Heart right ventricle (tissue), 16 donors: ENCODE data around the gene GNB1L. TPM values are rescaled to one million over a fixed set of nuclear protein-coding genes. Genes with fewer than 3 reads are reported as not detected.

Experiments
- ATAC-seq, 8 donors: fragments of 200-7000 bp; cut with Tn5 transposase; one replicate each; pipeline ENCODE4 v1.9.1; 2020; ENCODE audit warnings: mild to moderate bottlenecking in 8 of 8, moderate library complexity in 8 of 8, moderate number of reproducible peaks in 1 of 8
- DNase-seq, 2 donors: peaks; one replicate each; pipeline ENCODE4 v3.0.0-alpha.2; 2020
- H3K27ac ChIP-seq, 10 donors: fragments of 200-600 bp; sonication (generic) in 2 of 10; one replicate each; pipeline versions ENCODE4 v1.5.0 to v1.8.0; 2020 to 2022; ENCODE audit warnings: mild to moderate bottlenecking in 3 of 10
- H3K27me3 ChIP-seq, 7 donors: fragments of 200-600 bp; one replicate each; pipeline ENCODE4 v1.8.0; 2021 to 2022; ENCODE audit warnings: mild to moderate bottlenecking in 2 of 7
- H3K36me3 ChIP-seq, 9 donors: fragments of 200-600 bp; sonication (generic) in 1 of 9; one replicate each; pipeline versions ENCODE4 v1.5.0 to v1.8.0; 2020 to 2022; ENCODE audit warnings: mild to moderate bottlenecking in 2 of 9
- H3K4me1 ChIP-seq, 9 donors: fragments of 200-600 bp; sonication (generic) in 1 of 9; one replicate each; pipeline versions ENCODE4 v1.5.0 to v1.8.0; 2020 to 2022; ENCODE audit warnings: mild to moderate bottlenecking in 4 of 9
- H3K4me3 ChIP-seq, 10 donors: fragments of 200-600 bp; sonication (generic) in 2 of 10; one replicate each; pipeline versions ENCODE4 v1.5.0 to v1.8.0; 2020 to 2022; ENCODE audit warnings: mild to moderate bottlenecking in 7 of 10, moderate library complexity in 2 of 10
- H3K9me3 ChIP-seq, 11 donors: fragments of 200-600 bp in 10 of 11; sonication (generic) in 2 of 11; one replicate each; pipeline versions ENCODE4 v1.5.0 to v1.8.0; 2013 to 2022; ENCODE audit warnings: mild to moderate bottlenecking in 2 of 11, control low read depth in 1 of 11, moderate library complexity in 1 of 11
- WGBS, 2 donors: extraction: QIAGEN DNeasy Blood & Tissue Kit; methylation state at CpG; one replicate each; pipeline ENCODE4 v1.1.7; 2013; ENCODE audit warnings: inconsistent platforms in 1 of 2; 5-methylcytosine and 5-hydroxymethylcytosine counted together
- intact Hi-C, 10 donors: fragments of 100-400 bp; cut with DNase I; formaldehyde crosslinking; loops; one replicate each; pipeline versions ENCODE4 v1.11.1 to v1.14.2; 2022
- polyA plus RNA-seq, 2 donors: library from polyadenylated mRNA; stranded (reverse); fragments of 200-250 nt; gene quantifications; one replicate each; pipeline ENCODE4 v1.2.3, GENCODE V29; 2013
- total RNA-seq, 10 donors: library from RNA; stranded (reverse); fragmentation: NEBNext Ultra II Directional in 3 of 10; extraction: Animal tissue kit (Norgen Biotek cat#: 25700) in 3 of 10; gene quantifications; one replicate each; pipeline versions ENCODE4 v1.2.1 to v1.2.4, GENCODE V29; 2021 to 2023
- TF ChIP-seq, protein P1 (sequence below), 9 donors: fragments of 200-600 bp; sonication (generic) in 2 of 9; IDR thresholded peaks; one replicate each; pipeline versions ENCODE4 v1.5.0 to v1.8.0; 2021 to 2022; ENCODE audit warnings: antibody characterized with exemption in 9 of 9, mild to moderate bottlenecking in 5 of 9, moderate library complexity in 1 of 9
- donor health status: Arrhythmogenic right ventricular cardiomyopathy.
- donor health status: ischemic (EF 13 %, LVEDD 7.1; RV severe dilation, severe dysfunction).
- donor health status: healthy with polysubstance abuse.
- donor health status: DM: no; HTN: yes; CAD: no.
- donor health status: DM: no; HTN: no; CAD: no.
- donor health status: ischemic (EF 25% LVEDD 6.9; RV normal size, moderate dysfunction).
- donor health status: ischemic (EF 25% LVEDD 5.7; RV mildly dilated, moderate dysfunction).
- donor health status: healthy.
- donor health status: DM: yes; HTN: yes; CAD: no.
- donor health status: Ischemic cardiomyopathy.
- donor health status: ischemic (EF 35%, LVEDD 5.7; RV mildly dilated, moderate dysfunction).
- donor health status: nonischemic (EF 11% LVEDD 7.7; RV severe dilation, severe dysfunction).
- donor health status: DM: yes; HTN: yes; CAD: no.
- donor health status: PGD.
- donor health status: ischemic (EF 29% LVEDD 5.4; RV normal size, mild dysfunction).
- donor health status: nonischemic (EF 23%, LVEDD 6.1; RV moderate dilation, normal function).

Gene GNB1L
- total and polyA plus RNA-seq, 12 donors, result 0.76 to 9.3 (median 1.9) TPM

DNA sequence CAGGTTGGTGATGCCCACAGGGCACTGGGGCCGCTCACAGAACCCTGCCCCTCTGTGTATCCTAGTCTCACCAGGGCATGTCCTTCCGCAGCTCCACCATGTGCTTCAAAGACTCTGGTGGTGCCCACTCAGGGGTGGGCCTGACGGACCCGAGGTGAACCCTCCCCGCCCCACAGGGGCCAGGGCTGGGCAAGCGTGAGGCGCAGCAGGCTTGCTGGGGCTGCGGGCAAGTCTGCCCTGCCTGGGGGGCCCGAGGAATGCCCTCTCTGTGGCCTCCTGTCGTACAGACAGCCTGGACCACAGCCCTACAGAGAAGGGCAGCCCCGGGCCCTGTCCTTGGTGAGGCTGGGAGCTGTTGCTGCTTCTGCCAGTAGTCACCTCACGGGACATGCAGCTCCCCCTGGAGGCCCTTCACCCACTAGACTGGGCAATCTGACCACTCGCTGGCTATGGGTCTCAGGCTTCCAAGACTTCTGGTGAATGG, 53.9 kb downstream of the GNB1L start:
- ATAC-seq, result peak in 2 of 8 donors; percentile 33 to 41
- DNase-seq, result peak in 1 of 2 donors; percentile 20
- no peak overlapping the region for H3K4me3 ChIP-seq
- intact Hi-C loops, result loop anchor here in 2 of 10 donors (5.0 to 10.0 kb wide), 2 partner anchors 46 to 51 kb away; partner anchors contain the start of genes GNB1L (in 1 of the 2) and RTL10 (in 1 of the 2)
- no peaks in the 10 kb centered on the region for H3K27me3 ChIP-seq
- 92 to 93% methylated on average over 13 of the region's 13 CpGs for WGBS, 2 donors
- H3K9me3 ChIP-seq, result no peaks in the 10 kb centered on the region
- H3K4me1 ChIP-seq, result peaks cover 0 to 10% (median 3%) of the 10 kb centered on the region in 9 donors
- no peaks in the 10 kb centered on the region for H3K36me3 ChIP-seq
- TF ChIP-seq, protein P1, sequence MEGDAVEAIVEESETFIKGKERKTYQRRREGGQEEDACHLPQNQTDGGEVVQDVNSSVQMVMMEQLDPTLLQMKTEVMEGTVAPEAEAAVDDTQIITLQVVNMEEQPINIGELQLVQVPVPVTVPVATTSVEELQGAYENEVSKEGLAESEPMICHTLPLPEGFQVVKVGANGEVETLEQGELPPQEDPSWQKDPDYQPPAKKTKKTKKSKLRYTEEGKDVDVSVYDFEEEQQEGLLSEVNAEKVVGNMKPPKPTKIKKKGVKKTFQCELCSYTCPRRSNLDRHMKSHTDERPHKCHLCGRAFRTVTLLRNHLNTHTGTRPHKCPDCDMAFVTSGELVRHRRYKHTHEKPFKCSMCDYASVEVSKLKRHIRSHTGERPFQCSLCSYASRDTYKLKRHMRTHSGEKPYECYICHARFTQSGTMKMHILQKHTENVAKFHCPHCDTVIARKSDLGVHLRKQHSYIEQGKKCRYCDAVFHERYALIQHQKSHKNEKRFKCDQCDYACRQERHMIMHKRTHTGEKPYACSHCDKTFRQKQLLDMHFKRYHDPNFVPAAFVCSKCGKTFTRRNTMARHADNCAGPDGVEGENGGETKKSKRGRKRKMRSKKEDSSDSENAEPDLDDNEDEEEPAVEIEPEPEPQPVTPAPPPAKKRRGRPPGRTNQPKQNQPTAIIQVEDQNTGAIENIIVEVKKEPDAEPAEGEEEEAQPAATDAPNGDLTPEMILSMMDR (IDR thresholded peaks at IDR 0.05), result peak in 7 of 9 donors; percentile 7 to 42 (median 23)
- H3K27ac ChIP-seq, result no peak overlapping the region

DNA sequence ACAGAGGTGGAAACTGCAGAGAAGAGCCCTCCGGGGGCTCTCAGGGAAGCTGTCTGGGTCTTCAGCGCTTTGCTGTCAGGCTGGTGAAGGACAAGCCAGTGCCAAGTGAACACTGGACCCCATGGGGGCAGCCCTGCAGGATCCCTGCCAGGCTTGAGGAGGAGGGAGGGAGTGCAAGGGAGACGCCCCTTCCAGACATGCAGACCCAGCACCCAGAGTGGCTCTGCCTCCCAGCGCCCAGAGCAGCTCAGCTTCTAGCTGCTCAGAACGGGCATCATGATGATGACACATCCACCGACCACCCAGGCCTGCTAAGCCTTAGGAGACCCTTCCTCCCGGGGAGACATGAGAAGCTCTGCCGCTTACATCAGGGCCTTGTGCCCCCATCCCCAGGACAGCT, 54.4 kb downstream of the GNB1L start:
- H3K27ac ChIP-seq, result no peak overlapping the region
- H3K36me3 ChIP-seq, result no peaks in the 10 kb centered on the region
- TF ChIP-seq, protein P1 (IDR thresholded peaks at IDR 0.05), result no peak
- H3K27me3 ChIP-seq, result no peaks in the 10 kb centered on the region
- intact Hi-C loops, result loop anchor here in 2 of 10 donors (5.0 to 10.0 kb wide), 2 partner anchors 46 to 52 kb away; partner anchors contain the start of genes GNB1L (in 1 of the 2) and RTL10 (in 1 of the 2)
- DNase-seq (peak in 1 of 2 donors; percentile 7), ATAC-seq (no peak)
- WGBS, 2 donors, result 94 to 95% methylated on average over 8 of the region's 8 CpGs
- peaks cover 0 to 10% (median 3%) of the 10 kb centered on the region in 9 donors for H3K4me1 ChIP-seq
- no peaks in the 10 kb centered on the region for H3K9me3 ChIP-seq
- no peak overlapping the region for H3K4me3 ChIP-seq

GRCh38 chr22:19799322-19800190, 55.1 kb downstream of the GNB1L start:
- no peak overlapping the region for H3K27ac ChIP-seq
- ATAC-seq, result peak in 7 of 8 donors; percentile 33 to 68 (median 50)
- no peaks in the 10 kb centered on the region for H3K36me3 ChIP-seq
- TF ChIP-seq, protein P1 (IDR thresholded peaks at IDR 0.05), result no peak
- no peaks in the 10 kb centered on the region for H3K9me3 ChIP-seq
- no peak overlapping the region for H3K4me3 ChIP-seq
- DNase-seq, result peak; percentile 22 to 30
- H3K27me3 ChIP-seq, result no peaks in the 10 kb centered on the region
- 88 to 93% methylated on average over 35 of the region's 35 CpGs for WGBS, 2 donors
- peaks cover 0 to 10% (median 3%) of the 10 kb centered on the region in 9 donors for H3K4me1 ChIP-seq
- intact Hi-C loops, result loop anchor here in 2 of 10 donors (5.0 to 10.0 kb wide), 2 partner anchors 45 to 53 kb away; partner anchors contain the start of genes GNB1L (in 1 of the 2) and RTL10 (in 1 of the 2)

- intact Hi-C loops, result no loop called here
- Histone ChIP-seq H3K27ac (no peak overlapping the region), H3K4me3 (no peak overlapping the region), H3K9me3 (peaks cover 0 to 3% (median 0%) of the 10 kb centered on the region in 11 donors), H3K4me1 (peaks cover 0 to 10% (median 3%) of the 10 kb centered on the region in 9 donors), H3K27me3 (no peaks in the 10 kb centered on the region), H3K36me3 (no peaks in the 10 kb centered on the region)
- ATAC-seq, result peak in 2 of 8 donors; percentile 8 to 16
- DNase-seq, result no peak
- TF ChIP-seq, protein P1 (IDR thresholded peaks at IDR 0.05), result no peak
- 86 to 90% methylated on average over 9 of the region's 9 CpGs for WGBS, 2 donors
These were observed 55.8 kb downstream of the GNB1L start for GRCh38 chr22:19798891-19799293.
